GM10266 (cell line): ENCODE measurements around the gene OLFM3.

ENCODE experiments used
- DNase-seq: peaks from one replicate; pipeline ENCODE4 v3.0.0; 2012; ENCODE audit errors: extremely low spot score
- TF ChIP-seq, protein P1 (sequence below): IDR thresholded peaks from 2 replicates; pipeline ENCODE4 v1.5.1; 2012; ENCODE audit warnings: mild to moderate bottlenecking, low read depth; ENCODE audit not compliant: control insufficient read depth, insufficient read depth; ENCODE audit errors: missing control alignments

Gene OLFM3

DNA sequence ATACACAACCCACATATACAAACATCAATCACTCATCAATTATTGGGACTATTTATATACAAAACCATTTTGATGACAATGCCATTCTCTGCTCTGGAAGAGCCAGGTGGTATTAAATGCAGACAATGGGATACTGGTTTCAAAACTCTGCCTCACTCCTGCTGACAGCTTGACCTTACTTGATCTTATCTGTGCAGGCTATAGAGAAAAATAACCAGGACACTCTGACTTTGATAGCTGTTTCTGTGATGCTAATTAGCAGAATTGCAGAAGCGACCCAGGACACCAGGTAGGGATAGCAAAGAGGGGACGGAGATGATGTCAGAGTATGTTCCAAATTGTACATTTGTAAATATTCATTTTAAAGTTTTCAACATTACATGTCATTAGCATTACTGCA, 89.5 kb downstream of the OLFM3 start:
- DNase-seq = no peak
- TF ChIP-seq, protein P1, sequence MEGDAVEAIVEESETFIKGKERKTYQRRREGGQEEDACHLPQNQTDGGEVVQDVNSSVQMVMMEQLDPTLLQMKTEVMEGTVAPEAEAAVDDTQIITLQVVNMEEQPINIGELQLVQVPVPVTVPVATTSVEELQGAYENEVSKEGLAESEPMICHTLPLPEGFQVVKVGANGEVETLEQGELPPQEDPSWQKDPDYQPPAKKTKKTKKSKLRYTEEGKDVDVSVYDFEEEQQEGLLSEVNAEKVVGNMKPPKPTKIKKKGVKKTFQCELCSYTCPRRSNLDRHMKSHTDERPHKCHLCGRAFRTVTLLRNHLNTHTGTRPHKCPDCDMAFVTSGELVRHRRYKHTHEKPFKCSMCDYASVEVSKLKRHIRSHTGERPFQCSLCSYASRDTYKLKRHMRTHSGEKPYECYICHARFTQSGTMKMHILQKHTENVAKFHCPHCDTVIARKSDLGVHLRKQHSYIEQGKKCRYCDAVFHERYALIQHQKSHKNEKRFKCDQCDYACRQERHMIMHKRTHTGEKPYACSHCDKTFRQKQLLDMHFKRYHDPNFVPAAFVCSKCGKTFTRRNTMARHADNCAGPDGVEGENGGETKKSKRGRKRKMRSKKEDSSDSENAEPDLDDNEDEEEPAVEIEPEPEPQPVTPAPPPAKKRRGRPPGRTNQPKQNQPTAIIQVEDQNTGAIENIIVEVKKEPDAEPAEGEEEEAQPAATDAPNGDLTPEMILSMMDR = no peak

DNA sequence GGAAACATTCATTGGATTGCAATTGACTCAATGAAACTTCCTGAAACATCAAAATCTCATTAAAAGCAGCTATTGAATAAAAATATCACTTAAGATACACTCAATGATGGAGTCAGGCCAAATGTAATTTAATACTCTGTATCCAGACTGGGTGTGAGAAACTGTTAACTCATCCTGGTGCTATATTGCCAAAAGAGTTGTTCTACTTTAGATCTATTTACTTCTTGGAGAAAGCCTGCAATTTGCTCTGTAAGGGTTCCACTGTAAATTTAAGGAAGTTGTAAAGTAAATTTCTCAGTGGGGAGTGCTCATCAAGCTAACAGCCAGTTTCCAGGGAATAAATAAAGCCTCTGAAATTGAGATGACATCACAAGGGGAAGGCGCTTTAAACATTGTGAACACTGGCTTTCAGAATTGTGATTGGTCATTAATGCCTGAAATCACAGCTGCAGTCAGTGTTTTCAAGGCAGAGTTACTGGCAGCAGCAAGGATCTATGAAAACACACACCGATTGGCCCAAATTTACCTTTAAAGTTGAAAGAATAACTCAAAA, 91.4 kb downstream of the OLFM3 start:
- no peak for DNase-seq
- TF ChIP-seq, protein P1 = no peak

DNA sequence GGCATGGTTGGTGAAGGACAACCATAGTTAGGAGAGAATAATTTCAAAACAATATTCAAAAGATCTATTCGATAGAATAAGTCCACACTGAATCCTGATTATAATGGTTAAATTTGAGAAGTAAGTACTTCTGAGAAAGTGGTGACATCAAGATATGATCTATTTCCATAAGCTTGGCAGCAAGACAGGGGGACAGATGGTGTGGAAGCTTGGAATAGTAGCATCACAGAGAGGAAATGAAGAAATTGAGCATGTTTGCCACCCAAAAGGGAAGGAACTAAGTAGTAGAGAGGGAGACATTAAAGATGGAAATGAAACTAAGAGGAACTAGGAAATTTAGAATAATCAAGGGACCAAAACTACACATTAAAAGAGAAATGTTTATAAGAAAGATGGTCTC, 94.5 kb downstream of the OLFM3 start:
- DNase-seq = no peak
- TF ChIP-seq, protein P1 = no peak

DNA sequence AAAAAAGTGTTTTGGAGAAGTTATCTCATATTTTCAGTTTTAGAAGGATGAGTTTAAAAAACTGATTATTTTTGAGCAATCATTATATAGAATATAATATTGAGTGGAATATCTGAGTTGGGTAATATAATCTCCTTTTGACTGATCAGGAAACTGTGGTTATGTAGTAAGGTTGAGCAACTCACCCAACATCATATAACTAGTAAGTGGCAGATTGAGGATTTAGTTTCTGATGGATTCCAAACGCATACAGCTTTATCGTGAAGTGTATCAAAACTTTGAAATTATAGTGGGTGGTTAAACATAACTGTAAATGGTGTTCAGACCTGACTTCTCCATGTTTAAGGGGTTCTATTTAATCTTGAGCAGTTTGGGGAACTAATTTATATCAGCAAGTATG, 98.6 kb downstream of the OLFM3 start:
- no peak for DNase-seq
- TF ChIP-seq, protein P1 = no peak

DNA sequence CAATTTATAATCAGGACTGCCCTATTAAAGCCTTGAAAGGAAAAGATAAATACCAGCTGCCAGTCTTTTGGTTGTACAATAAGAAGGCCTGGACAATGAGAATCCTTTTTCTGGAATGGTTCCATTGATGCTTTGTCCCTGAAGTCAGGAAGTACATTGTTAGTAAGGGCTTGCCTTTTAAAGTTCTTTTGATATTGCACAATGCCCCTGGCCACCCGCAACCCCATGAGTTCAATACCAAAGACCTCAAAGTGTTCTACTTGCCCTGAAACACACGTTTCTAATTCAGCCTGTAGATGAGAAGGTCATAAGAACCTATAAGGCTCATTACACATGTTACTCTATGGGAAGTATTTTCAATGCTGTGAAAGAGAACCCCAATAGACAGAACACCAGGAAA, 112.1 kb downstream of the OLFM3 start:
- DNase-seq = no peak
- TF ChIP-seq, protein P1 = no peak

DNA sequence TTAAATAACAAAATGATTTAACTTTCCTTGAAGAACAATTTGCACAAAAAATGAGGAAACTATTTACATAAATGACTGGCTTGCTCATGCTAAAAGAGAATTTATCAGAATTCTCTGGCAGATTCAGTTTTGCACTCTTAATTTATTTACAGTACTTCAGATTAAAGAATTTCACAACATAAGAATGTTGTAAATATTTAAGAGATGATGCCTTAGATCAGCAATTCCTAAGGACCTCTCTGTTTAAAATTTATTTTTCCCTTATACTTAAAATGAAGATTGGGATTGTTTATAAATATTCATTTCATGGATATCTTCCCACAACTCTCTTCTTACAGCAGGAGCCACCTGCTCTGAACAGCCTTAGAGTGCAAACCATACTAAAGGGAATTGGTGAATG, 120.8 kb downstream of the OLFM3 start:
- TF ChIP-seq, protein P1 = no peak
- no peak for DNase-seq

DNA sequence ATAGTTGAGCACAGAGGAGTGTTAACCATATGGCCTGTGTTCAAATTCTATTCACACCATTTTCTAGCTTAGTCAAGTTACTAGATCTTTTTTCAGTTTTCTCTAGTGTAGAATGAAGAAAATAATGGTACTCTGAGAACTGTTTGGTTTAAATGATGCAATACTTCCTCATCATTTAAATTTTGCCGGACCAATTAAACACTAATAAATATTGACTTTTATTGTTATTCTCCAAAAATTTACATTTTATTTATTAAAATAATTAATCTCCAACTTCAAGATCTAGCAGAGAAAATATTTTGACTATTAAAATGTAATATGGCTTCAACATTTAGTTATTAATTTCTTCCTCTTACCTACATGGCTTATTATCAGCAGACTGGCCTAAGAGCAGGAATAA, 123.1 kb downstream of the OLFM3 start:
- TF ChIP-seq, protein P1 = no peak
- no peak for DNase-seq
